Left renal pelvis (tissue), 4 donors: ENCODE results near the gene PAQR7. TPM values are rescaled to one million over a fixed set of nuclear protein-coding genes. Genes with fewer than 3 reads are reported as not detected.
"Not testable (repeated sequence)": the region's sequence is repeated elsewhere in the genome, so short reads cannot be mapped to it uniquely, and the experiment has no call there.

Experiments used
- DNase-seq, 4 donors: peaks; one replicate each; pipeline ENCODE4 v3.0.0-alpha.2; 2013; ENCODE audit warnings: low read depth in 4 of 4, low spot score in 3 of 4
- polyA plus RNA-seq, 4 donors: library from polyadenylated mRNA; unstranded; fragments of 120-200 nt; gene quantifications; one replicate each; pipeline ENCODE4 v1.2.1, GENCODE V29; 2013; ENCODE audit not compliant: insufficient read length in 4 of 4

Gene PAQR7
- polyA plus RNA-seq, 4 donors: 13.4 to 36.2 (median 28.7) TPM

- no peak for DNase-seq
Measured at GRCh38 chr1:25858494-25858893, 17.0 kb downstream of the PAQR7 start.

GRCh38 chr1:25856856-25857255 is 18.7 kb downstream of the PAQR7 start:
- DNase-seq: no peak

- DNase-seq: no peak
Measured at GRCh38 chr1:25854554-25854953, 21.0 kb downstream of the PAQR7 start.

- no peak for DNase-seq
Measured at GRCh38 chr1:25848531-25848930, 27.0 kb downstream of the PAQR7 start.

GRCh38 chr1:25847929-25848328 is 27.6 kb downstream of the PAQR7 start:
- DNase-seq: no peak

GRCh38 chr1:25845664-25846063 is 29.8 kb downstream of the PAQR7 start:
- no peak for DNase-seq

GRCh38 chr1:25844536-25845337 is 30.8 kb downstream of the PAQR7 start:
- no peak for DNase-seq

GRCh38 chr1:25843483-25843882 is 32.0 kb downstream of the PAQR7 start:
- no peak for DNase-seq

- DNase-seq: not testable (repeated sequence)
Measured at GRCh38 chr1:25839808-25840207, 35.7 kb downstream of the PAQR7 start.

GRCh38 chr1:25837262-25837875 is 38.1 kb downstream of the PAQR7 start:
- no peak for DNase-seq

GRCh38 chr1:25836695-25837094 is 38.8 kb downstream of the PAQR7 start:
- no peak for DNase-seq

- no peak for DNase-seq
Measured at GRCh38 chr1:25834894-25835293, 40.6 kb downstream of the PAQR7 start.

GRCh38 chr1:25833158-25833557 is 42.4 kb downstream of the PAQR7 start:
- no peak for DNase-seq

GRCh38 chr1:25832336-25833037 is 43.0 kb downstream of the PAQR7 start:
- no peak for DNase-seq

GRCh38 chr1:25831569-25832196 is 43.8 kb downstream of the PAQR7 start:
- no peak for DNase-seq

- DNase-seq: no peak
Measured at GRCh38 chr1:25829046-25829445, 46.5 kb downstream of the PAQR7 start.

- no peak for DNase-seq
Measured at GRCh38 chr1:25828491-25828890, 47.0 kb downstream of the PAQR7 start.

- DNase-seq: no peak
Measured at GRCh38 chr1:25826571-25826970, 48.9 kb downstream of the PAQR7 start.

GRCh38 chr1:25825605-25826004 is 49.9 kb downstream of the PAQR7 start:
- DNase-seq: no peak

- no peak for DNase-seq
Measured at GRCh38 chr1:25821630-25822091, 53.8 kb downstream of the PAQR7 start.

- DNase-seq: no peak
Measured at GRCh38 chr1:25821112-25821476, 54.4 kb downstream of the PAQR7 start.
